HepG2 (cell line): Measurements from ENCODE around the gene SCARF1. TPM values are rescaled to one million over a fixed set of nuclear protein-coding genes. Genes with fewer than 3 reads are reported as not detected.
A peak's percentile ranks its signal among the peaks of the same experiment; 100 is the strongest.

Source experiments
- CBX5 ChIP-seq: sonication (generic); formaldehyde crosslinking; IDR thresholded peaks from 2 replicates; pipeline ENCODE4 v1.4.0; 2020; ENCODE audit warnings: missing genetic modification reagents, borderline replicate concordance
- HES4 ChIP-seq: sonication (generic); formaldehyde crosslinking; IDR thresholded peaks from 2 replicates; pipeline ENCODE4 v1.9.0; 2021; ENCODE audit warnings: mild to moderate bottlenecking, missing genetic modification reagents, borderline replicate concordance
- HNF4A ChIP-seq: sonication (generic); formaldehyde crosslinking; IDR thresholded peaks from 2 replicates; pipeline ENCODE4 v1.4.0; 2020; ENCODE audit warnings: missing genetic modification reagents
- JUN ChIP-seq: sonication (generic); formaldehyde crosslinking; IDR thresholded peaks from 2 replicates; pipeline ENCODE4 v1.4.0; 2020; ENCODE audit warnings: mild to moderate bottlenecking, missing genetic modification reagents
- MATR3 ChIP-seq: sonication (generic); formaldehyde crosslinking; IDR thresholded peaks from 2 replicates; pipeline ENCODE4 v1.4.0; 2020; ENCODE audit warnings: missing genetic modification reagents
- SAP130 ChIP-seq: IDR thresholded peaks from 2 replicates; pipeline ENCODE4 v1.6.1; 2016; ENCODE audit warnings: low read depth
- SMC3 ChIP-seq: IDR thresholded peaks from 2 replicates; pipeline ENCODE4 v1.6.1; 2011; ENCODE audit warnings: low read length, improper control_type of control experiment
- ZBTB7B ChIP-seq: sonication (generic); formaldehyde crosslinking; IDR thresholded peaks from 2 replicates; pipeline ENCODE4 v1.4.0; 2020; ENCODE audit warnings: missing genetic modification reagents
- ZFAT ChIP-seq: sonication (generic); formaldehyde crosslinking; conservative IDR thresholded peaks from 2 replicates; pipeline ENCODE4 v1.8.1; 2023; ENCODE audit warnings: missing genetic modification reagents, inconsistent platforms
- ZNF251 ChIP-seq: sonication (generic); formaldehyde crosslinking; IDR thresholded peaks from 2 replicates; pipeline ENCODE4 v1.9.0; 2021; ENCODE audit warnings: mild to moderate bottlenecking, missing genetic modification reagents
- ZNF253 ChIP-seq: sonication (generic); formaldehyde crosslinking; IDR thresholded peaks from 2 replicates; pipeline ENCODE4 v1.8.0; 2022; ENCODE audit warnings: mild to moderate bottlenecking, missing genetic modification reagents, borderline replicate concordance
- ZNF354B ChIP-seq: sonication (generic); formaldehyde crosslinking; IDR thresholded peaks from 2 replicates; pipeline ENCODE4 v1.8.0; 2022; ENCODE audit warnings: mild to moderate bottlenecking, missing genetic modification reagents
- ZNF460 ChIP-seq: sonication (generic); formaldehyde crosslinking; IDR thresholded peaks from 2 replicates; pipeline ENCODE4 v1.5.1; 2020; ENCODE audit warnings: missing genetic modification reagents, mild to moderate bottlenecking, borderline replicate concordance
- ZNF724P ChIP-seq: sonication (generic); formaldehyde crosslinking; IDR thresholded peaks from 2 replicates; pipeline ENCODE4 v1.8.0; 2022; ENCODE audit warnings: missing genetic modification reagents, borderline replicate concordance
- ZNF792 ChIP-seq: IDR thresholded peaks from 2 replicates; pipeline ENCODE4 v1.6.1; 2016
- polyA plus RNA-seq, 8 experiments: library from polyadenylated mRNA; depleted of rRNA in 3 of 8; stranded (reverse) in 7 of 8; unstranded in 1 of 8; fragments of >200 nt; fragmentation: Illumina TruSeq in 4 of 8; extraction: Trizol in 4 of 8; gene quantifications; 2 replicates each; pipeline versions ENCODE4 v1.2.1 to v1.2.3, GENCODE V29; 2011 to 2016; ENCODE audit warnings: low read depth in 4 of 8, missing spikeins in 1 of 8, mixed read lengths in 1 of 8; ENCODE audit not compliant: insufficient read depth in 1 of 8
- total RNA-seq, 5 experiments: library from RNA; depleted of rRNA; stranded (reverse); fragments of >200 nt; fragmentation: Illumina TruSeq; extraction: Trizol; gene quantifications; 2 replicates each; pipeline ENCODE4 v1.2.3, GENCODE V29; 2016; ENCODE audit warnings: low read depth in 1 of 5
- TF ChIP-seq, protein P1 (sequence below): sonication (generic); formaldehyde crosslinking; IDR thresholded peaks from 2 replicates; pipeline ENCODE4 v1.4.0; 2020; ENCODE audit warnings: missing genetic modification reagents, mild to moderate bottlenecking, borderline replicate concordance
- TF ChIP-seq, protein P2 (sequence below): sonication (generic); formaldehyde crosslinking; IDR thresholded peaks from 2 replicates; pipeline ENCODE4 v1.4.0; 2020; ENCODE audit warnings: mild to moderate bottlenecking, missing genetic modification reagents
- TF ChIP-seq, protein P3 (sequence below): sonication (generic); formaldehyde crosslinking; IDR thresholded peaks from 2 replicates; pipeline ENCODE4 v1.9.0; 2022; ENCODE audit warnings: low read depth, missing genetic modification reagents
- TF ChIP-seq, protein P4 (sequence below): sonication (generic); formaldehyde crosslinking; IDR thresholded peaks from 2 replicates; pipeline ENCODE4 v1.8.0; 2022; ENCODE audit warnings: low read depth, missing genetic modification reagents
- TF ChIP-seq, protein P5 (sequence below): sonication (generic); formaldehyde crosslinking; IDR thresholded peaks from 2 replicates; pipeline ENCODE4 v1.5.1; 2020; ENCODE audit warnings: missing genetic modification reagents, mild to moderate bottlenecking, borderline replicate concordance
- TF ChIP-seq, protein P6 (sequence below): sonication (generic); formaldehyde crosslinking; IDR thresholded peaks from 2 replicates; pipeline ENCODE4 v1.4.0; 2020; ENCODE audit warnings: missing genetic modification reagents

The SCARF1 gene
- total and polyA plus RNA-seq, 2 of the 13 experiments (the other 11 are each of a cell fraction or from before 2014, with no cell fraction given) = 0.24 to 0.71 TPM

DNA sequence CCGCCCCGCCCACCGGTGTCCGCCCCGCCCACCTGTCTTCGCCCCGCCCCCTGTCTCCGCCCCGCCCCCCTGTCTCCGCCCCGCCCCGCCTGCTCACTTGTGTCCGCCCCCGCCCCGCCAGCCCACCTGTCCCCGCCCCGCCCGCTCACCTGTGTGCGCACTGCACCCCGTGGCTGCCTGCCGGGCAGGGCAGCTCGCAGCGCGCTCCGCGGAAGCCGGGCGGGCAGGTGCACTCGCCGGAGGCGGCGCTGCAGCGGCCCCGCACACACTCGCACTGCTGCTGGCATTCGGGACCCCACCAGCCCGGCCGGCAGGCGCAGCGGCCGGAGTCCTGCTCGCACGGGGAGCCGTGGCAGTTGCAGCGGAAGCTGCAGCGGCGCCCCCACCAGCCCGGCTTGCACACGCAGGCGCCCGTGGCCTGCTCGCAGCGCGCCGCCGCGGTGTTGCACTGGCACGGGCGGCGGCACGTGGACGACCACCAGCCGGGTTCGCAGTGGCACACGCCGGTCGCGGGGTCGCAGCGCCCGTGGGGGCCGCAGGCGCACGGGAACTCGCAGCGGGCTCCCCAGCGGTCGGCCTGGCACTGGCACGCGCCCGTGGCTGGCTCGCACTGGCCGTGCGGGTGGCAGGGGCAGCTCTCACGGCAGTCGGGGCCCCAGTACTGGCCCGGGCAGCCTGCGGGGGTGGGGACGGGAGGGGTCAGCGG, 2.1 kb downstream of the SCARF1 start (continued):
- TF ChIP-seq, protein P1, sequence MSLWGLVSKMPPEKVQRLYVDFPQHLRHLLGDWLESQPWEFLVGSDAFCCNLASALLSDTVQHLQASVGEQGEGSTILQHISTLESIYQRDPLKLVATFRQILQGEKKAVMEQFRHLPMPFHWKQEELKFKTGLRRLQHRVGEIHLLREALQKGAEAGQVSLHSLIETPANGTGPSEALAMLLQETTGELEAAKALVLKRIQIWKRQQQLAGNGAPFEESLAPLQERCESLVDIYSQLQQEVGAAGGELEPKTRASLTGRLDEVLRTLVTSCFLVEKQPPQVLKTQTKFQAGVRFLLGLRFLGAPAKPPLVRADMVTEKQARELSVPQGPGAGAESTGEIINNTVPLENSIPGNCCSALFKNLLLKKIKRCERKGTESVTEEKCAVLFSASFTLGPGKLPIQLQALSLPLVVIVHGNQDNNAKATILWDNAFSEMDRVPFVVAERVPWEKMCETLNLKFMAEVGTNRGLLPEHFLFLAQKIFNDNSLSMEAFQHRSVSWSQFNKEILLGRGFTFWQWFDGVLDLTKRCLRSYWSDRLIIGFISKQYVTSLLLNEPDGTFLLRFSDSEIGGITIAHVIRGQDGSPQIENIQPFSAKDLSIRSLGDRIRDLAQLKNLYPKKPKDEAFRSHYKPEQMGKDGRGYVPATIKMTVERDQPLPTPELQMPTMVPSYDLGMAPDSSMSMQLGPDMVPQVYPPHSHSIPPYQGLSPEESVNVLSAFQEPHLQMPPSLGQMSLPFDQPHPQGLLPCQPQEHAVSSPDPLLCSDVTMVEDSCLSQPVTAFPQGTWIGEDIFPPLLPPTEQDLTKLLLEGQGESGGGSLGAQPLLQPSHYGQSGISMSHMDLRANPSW (CRISPR knock-in tag) = no peak
- TF ChIP-seq JUN (no peak), HES4 (CRISPR knock-in tag) (0 out of 2 replicates have a peak, but pooled peaks have one; percentile 30), ZNF354B (CRISPR knock-in tag) (no peak), SAP130 (CRISPR knock-in tag) (peak; percentile 10; the same call in 1 of the 2 replicates), SMC3 (no peak), ZNF724P (CRISPR knock-in tag) (no peak), ZNF460 (CRISPR knock-in tag) (no peak), ZNF792 (CRISPR knock-in tag) (no peak), ZNF251 (CRISPR knock-in tag) (no peak), MATR3 (CRISPR knock-in tag) (no peak), CBX5 (CRISPR knock-in tag) (no peak), ZNF253 (CRISPR knock-in tag) (no peak), ZBTB7B (CRISPR knock-in tag) (no peak), ZFAT (CRISPR knock-in tag) (no peak), HNF4A (no peak)
- TF ChIP-seq, protein P2, sequence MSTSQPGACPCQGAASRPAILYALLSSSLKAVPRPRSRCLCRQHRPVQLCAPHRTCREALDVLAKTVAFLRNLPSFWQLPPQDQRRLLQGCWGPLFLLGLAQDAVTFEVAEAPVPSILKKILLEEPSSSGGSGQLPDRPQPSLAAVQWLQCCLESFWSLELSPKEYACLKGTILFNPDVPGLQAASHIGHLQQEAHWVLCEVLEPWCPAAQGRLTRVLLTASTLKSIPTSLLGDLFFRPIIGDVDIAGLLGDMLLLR = no peak; the same call in 1 of the 2 replicates
- TF ChIP-seq, protein P3, sequence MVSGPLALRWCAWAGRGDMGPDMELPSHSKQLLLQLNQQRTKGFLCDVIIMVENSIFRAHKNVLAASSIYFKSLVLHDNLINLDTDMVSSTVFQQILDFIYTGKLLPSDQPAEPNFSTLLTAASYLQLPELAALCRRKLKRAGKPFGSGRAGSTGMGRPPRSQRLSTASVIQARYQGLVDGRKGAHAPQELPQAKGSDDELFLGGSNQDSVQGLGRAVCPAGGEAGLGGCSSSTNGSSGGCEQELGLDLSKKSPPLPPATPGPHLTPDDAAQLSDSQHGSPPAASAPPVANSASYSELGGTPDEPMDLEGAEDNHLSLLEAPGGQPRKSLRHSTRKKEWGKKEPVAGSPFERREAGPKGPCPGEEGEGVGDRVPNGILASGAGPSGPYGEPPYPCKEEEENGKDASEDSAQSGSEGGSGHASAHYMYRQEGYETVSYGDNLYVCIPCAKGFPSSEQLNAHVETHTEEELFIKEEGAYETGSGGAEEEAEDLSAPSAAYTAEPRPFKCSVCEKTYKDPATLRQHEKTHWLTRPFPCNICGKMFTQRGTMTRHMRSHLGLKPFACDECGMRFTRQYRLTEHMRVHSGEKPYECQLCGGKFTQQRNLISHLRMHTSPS (CRISPR knock-in tag) = no peak
- TF ChIP-seq, protein P4, sequence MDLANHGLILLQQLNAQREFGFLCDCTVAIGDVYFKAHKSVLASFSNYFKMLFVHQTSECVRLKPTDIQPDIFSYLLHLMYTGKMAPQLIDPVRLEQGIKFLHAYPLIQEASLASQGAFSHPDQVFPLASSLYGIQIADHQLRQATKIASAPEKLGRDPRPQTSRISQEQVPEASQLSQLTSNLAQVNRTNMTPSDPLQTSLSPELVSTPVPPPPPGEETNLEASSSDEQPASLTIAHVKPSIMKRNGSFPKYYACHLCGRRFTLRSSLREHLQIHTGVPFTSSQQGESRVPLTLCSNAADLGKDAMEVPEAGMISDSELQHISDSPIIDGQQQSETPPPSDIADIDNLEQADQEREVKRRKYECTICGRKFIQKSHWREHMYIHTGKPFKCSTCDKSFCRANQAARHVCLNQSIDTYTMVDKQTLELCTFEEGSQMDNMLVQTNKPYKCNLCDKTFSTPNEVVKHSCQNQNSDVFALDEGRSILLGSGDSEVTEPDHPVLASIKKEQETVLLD = no peak
- TF ChIP-seq, protein P5, sequence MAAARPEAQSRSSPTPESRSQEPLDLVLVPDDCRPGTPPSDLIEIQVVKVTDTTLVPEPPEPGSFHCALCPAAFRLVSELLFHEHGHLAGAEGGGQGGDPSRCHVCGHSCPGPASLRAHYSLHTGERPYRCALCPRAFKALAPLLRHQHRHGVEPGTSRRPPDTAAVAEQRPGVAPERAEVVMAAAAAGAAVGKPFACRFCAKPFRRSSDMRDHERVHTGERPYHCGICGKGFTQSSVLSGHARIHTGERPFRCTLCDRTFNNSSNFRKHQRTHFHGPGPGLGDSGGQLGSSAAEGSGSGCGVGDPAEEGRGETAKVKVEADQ (CRISPR knock-in tag) = no peak
- TF ChIP-seq, protein P6, sequence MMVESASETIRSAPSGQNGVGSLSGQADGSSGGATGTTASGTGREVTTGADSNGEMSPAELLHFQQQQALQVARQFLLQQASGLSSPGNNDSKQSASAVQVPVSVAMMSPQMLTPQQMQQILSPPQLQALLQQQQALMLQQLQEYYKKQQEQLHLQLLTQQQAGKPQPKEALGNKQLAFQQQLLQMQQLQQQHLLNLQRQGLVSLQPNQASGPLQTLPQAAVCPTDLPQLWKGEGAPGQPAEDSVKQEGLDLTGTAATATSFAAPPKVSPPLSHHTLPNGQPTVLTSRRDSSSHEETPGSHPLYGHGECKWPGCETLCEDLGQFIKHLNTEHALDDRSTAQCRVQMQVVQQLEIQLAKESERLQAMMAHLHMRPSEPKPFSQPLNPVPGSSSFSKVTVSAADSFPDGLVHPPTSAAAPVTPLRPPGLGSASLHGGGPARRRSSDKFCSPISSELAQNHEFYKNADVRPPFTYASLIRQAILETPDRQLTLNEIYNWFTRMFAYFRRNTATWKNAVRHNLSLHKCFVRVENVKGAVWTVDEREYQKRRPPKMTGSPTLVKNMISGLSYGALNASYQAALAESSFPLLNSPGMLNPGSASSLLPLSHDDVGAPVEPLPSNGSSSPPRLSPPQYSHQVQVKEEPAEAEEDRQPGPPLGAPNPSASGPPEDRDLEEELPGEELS (CRISPR knock-in tag) = no peak
